Brain pericyte (primary cell): Measurements from ENCODE around the gene TIMP2.
A peak's percentile ranks its signal among the peaks of the same experiment; 100 is the strongest.
"Not testable (repeated sequence)": the region's sequence is repeated elsewhere in the genome, so short reads cannot be mapped to it uniquely, and the experiment has no call there.

ENCODE experiments used
- DNase-seq: peaks from one replicate; pipeline ENCODE4 v3.0.0-alpha.2; 2012; ENCODE audit warnings: low read depth, low spot score

TIMP2 gene

GRCh38 chr17:78889531-78889930 lies 35.7 kb downstream of the TIMP2 start:
- no peak for DNase-seq

GRCh38 chr17:78888941-78889518 lies 36.2 kb downstream of the TIMP2 start:
- no peak for DNase-seq

DNA sequence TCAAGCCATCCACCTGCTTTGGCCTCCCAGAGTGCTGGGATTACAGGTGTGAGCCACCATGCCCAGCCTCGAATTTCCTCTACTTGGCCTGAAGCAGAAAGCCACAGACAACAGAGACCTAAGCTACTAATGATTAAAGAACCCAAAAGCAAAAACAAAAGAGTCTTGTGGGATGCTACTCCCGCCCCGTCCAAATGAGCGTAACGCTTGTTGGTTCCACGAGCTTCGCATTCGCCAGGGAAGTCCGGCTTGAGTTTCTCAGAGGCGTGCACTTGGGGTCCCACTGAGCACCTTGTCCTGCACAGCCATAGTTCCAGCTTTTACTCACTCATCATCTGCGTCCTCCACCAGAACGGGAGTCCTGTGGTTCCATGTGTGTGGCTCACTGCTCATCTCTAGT lies 38.2 kb downstream of the TIMP2 start:
- no peak for DNase-seq

- no peak for DNase-seq
Observed at GRCh38 chr17:78885956-78886355, 39.2 kb downstream of the TIMP2 start.

GRCh38 chr17:78884876-78885667 lies 40.1 kb downstream of the TIMP2 start:
- no peak for DNase-seq

GRCh38 chr17:78884148-78884825 lies 40.9 kb downstream of the TIMP2 start:
- no peak for DNase-seq

- peak; percentile 86 for DNase-seq
Observed at GRCh38 chr17:78883533-78884131, 41.6 kb downstream of the TIMP2 start.

- no peak for DNase-seq
Observed at GRCh38 chr17:78883089-78883532, 42.1 kb downstream of the TIMP2 start.

DNA sequence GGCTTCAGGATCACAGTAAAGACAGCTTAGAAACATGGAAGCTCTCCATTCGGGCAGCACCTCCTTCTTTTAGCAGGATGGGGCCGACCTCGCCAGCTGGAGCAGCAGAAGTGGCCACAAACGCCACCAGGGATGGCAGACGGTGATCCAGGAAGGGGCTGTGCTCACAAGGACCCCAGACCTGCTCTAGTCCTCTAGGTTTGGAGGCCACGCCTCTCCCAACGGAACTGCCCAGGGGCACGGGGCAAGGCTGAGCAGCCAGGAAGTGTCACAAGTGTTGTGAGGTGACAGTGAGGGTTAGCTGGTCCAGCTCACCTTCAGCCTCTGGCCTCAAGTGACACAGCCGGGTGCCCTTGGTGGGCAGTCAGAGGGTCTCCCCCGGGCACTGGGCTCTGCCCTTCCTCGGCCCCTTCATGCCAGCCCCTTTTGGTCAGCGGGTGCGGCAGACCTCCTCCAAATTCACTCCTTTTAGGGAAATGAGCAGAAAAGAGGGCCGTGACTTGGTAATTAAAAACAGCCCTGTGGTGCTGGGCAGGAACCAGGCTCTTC lies 42.6 kb downstream of the TIMP2 start:
- DNase-seq, result no peak

DNA sequence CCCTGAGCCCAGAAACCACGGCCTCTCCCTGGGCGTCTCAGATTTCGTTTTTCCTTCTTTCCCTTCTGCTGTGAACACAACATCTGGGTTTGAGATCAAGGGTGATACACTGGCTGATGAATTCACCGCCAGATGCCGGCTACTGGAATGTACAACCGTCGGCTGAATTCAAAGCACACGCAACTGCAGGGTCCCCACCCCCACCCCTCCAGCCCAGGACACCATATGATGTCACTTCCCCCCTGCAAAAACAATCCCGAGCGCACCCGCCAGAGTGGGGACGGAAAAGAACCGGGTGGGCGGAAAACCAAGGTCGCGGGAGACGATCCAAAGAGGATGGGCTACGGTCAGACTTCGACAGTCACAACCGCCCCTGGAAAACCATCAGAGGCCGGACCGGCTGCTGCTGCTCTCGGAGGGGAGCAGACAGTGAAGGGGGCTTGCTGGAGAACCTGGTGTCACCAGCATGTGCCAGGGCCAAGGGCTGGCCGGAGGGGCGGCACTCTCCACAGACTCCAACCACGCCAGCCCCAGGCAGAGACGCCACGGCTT lies 45.5 kb downstream of the TIMP2 start:
- DNase-seq, result peak; percentile 61

- DNase-seq, result no peak
Observed at GRCh38 chr17:78878871-78879527, 46.2 kb downstream of the TIMP2 start.

GRCh38 chr17:78878261-78878660 lies 46.9 kb downstream of the TIMP2 start:
- DNase-seq, result no peak

GRCh38 chr17:78876954-78877517 lies 48.2 kb downstream of the TIMP2 start:
- not testable (repeated sequence) for DNase-seq

- no peak for DNase-seq
Observed at GRCh38 chr17:78876094-78876597, 49.0 kb downstream of the TIMP2 start.

- DNase-seq, result no peak
Observed at GRCh38 chr17:78875363-78876093, 49.7 kb downstream of the TIMP2 start.

GRCh38 chr17:78873519-78874340 lies 51.5 kb downstream of the TIMP2 start:
- peak; percentile 87 for DNase-seq

DNA sequence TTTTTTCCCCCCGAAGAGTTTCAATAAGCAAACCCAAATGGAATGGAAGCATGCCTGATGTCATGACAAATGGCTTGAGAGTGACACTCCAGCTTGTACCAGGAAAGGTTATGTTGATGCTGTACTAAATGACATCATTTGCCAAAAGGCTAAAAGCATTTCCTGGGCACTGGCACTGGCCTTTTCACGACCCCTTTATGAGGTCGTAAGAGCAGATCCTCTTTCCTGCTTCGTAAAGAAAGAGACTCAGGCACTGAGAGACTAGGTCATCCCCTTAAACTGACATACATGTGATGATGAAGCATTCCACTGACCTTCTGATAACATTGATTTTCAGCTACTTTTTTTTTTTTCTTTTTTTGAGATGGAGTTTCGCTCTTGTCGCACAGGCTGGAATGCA lies 52.7 kb downstream of the TIMP2 start:
- no peak for DNase-seq

GRCh38 chr17:78870621-78871020 lies 54.6 kb downstream of the TIMP2 start:
- DNase-seq, result no peak

DNA sequence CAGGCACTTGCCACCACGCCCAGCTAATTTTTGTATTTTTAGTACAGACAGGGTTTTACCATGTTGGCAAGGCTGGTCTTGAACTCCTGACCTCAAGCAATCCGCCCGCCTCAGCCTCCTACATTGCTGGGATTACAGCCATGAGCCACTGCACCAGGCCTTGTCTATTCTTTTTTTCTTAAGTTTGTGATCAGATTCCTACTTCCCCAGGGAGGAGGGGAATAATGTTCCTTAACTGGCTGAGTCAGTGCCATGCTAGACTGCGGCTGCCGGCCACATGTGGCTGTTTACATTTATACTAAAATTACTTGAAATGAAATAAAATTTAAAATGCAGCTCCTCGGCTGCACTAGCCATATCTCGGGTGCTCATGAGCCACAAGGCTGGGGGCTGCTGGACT lies 56.8 kb downstream of the TIMP2 start:
- DNase-seq, result no peak
